Cardiac muscle cell (in vitro differentiated cells and primary cell): Measurements from ENCODE around the gene SUSD5. TPM values are rescaled to one million over a fixed set of nuclear protein-coding genes. Genes with fewer than 3 reads are reported as not detected.
A peak's percentile ranks its signal among the peaks of the same experiment; 100 is the strongest.

ENCODE experiments used
- DNase-seq, 2 donors: peaks; one replicate each; pipeline versions ENCODE4 v3.0.0 to v3.0.0-alpha.2; 2010 to 2017; ENCODE audit warnings: low read depth in 1 of 2, low spot score in 1 of 2
- H3K27ac ChIP-seq: fragments of 200-600 bp; sonication (generic); 2 replicates; pipeline ENCODE4 v1.5.1; 2016
- H3K27me3 ChIP-seq: fragments of 200-600 bp; sonication (generic); 2 replicates; pipeline ENCODE4 v1.6.0; 2016; ENCODE audit warnings: control low read depth
- H3K36me3 ChIP-seq: fragments of 200-600 bp; sonication (generic); 2 replicates; pipeline ENCODE4 v1.5.1; 2016; ENCODE audit warnings: control low read depth
- H3K4me1 ChIP-seq: fragments of 200-600 bp; sonication (generic); 2 replicates; pipeline ENCODE4 v1.8.1; 2017; ENCODE audit warnings: low read depth, mild to moderate bottlenecking, mixed run types
- H3K4me3 ChIP-seq: fragments of 200-600 bp; sonication (generic); 2 replicates; pipeline ENCODE4 v1.5.1; 2016; ENCODE audit warnings: mild to moderate bottlenecking
- H3K9me3 ChIP-seq: fragments of 200-600 bp; sonication (generic); 2 replicates; pipeline ENCODE4 v1.5.1; 2017; ENCODE audit warnings: low read depth, mild to moderate bottlenecking, control low read depth
- CTCF ChIP-seq: IDR thresholded peaks from 2 replicates; pipeline ENCODE4 v1.5.1; 2012; ENCODE audit warnings: low read depth, mild to moderate bottlenecking, low read length
- polyA plus RNA-seq: library from polyadenylated mRNA; unstranded; fragments of >200 nt; fragmentation: Nextera tagmentation; extraction: Ambion mirVana; gene quantifications from 2 replicates; pipeline ENCODE4 v1.2.1, GENCODE V29; 2016
- total RNA-seq: library from RNA; depleted of rRNA; stranded (reverse); fragments of >200 nt; gene quantifications from 2 replicates; pipeline ENCODE4 v1.2.3, GENCODE V29; 2016

The SUSD5 gene
- total and polyA plus RNA-seq, 2 experiments from 2014 or later: 4.3 to 11.0 TPM

GRCh38 chr3:33134026-33134625, 84.5 kb downstream of the SUSD5 start:
- DNase-seq: no peak
- TF ChIP-seq CTCF: no peak
- no peaks in the 10 kb centered on the region for H3K27me3 ChIP-seq
- no peaks in the 10 kb centered on the region for H3K4me1 ChIP-seq
- H3K4me3 ChIP-seq: no peak overlapping the region
- H3K36me3 ChIP-seq: peaks cover 17% of the 10 kb centered on the region
- no peaks in the 10 kb centered on the region for H3K9me3 ChIP-seq
- H3K27ac ChIP-seq: no peak overlapping the region

GRCh38 chr3:33132019-33132360, 86.6 kb downstream of the SUSD5 start:
- Histone ChIP-seq H3K36me3 (peaks cover 21% of the 10 kb centered on the region), H3K4me3 (no peak overlapping the region), H3K27me3 (no peaks in the 10 kb centered on the region), H3K9me3 (no peaks in the 10 kb centered on the region), H3K4me1 (no peaks in the 10 kb centered on the region), H3K27ac (no peak overlapping the region)
- no peak for DNase-seq
- no peak for TF ChIP-seq CTCF

- Histone ChIP-seq H3K27me3 (no peaks in the 10 kb centered on the region), H3K27ac (no peak overlapping the region), H3K36me3 (peaks cover 23% of the 10 kb centered on the region), H3K4me1 (no peaks in the 10 kb centered on the region), H3K4me3 (no peak overlapping the region), H3K9me3 (no peaks in the 10 kb centered on the region)
- TF ChIP-seq CTCF: peak; percentile 66
- peak; percentile 83 to 86 for DNase-seq
These were observed 87.1 kb downstream of the SUSD5 start for GRCh38 chr3:33131331-33132018.

GRCh38 chr3:33130144-33130543, 88.5 kb downstream of the SUSD5 start:
- H3K27me3 ChIP-seq: no peaks in the 10 kb centered on the region
- H3K36me3 ChIP-seq: peaks cover 32% of the 10 kb centered on the region
- no peak overlapping the region for H3K27ac ChIP-seq
- TF ChIP-seq CTCF: no peak
- H3K9me3 ChIP-seq: no peaks in the 10 kb centered on the region
- no peaks in the 10 kb centered on the region for H3K4me1 ChIP-seq
- H3K4me3 ChIP-seq: no peak overlapping the region
- no peak for DNase-seq

GRCh38 chr3:33128706-33129105, 89.9 kb downstream of the SUSD5 start:
- H3K27ac ChIP-seq: no peak overlapping the region
- peak in 1 of 2 donors; percentile 10 for DNase-seq
- H3K9me3 ChIP-seq: no peaks in the 10 kb centered on the region
- TF ChIP-seq CTCF: no peak
- no peaks in the 10 kb centered on the region for H3K4me1 ChIP-seq
- no peaks in the 10 kb centered on the region for H3K27me3 ChIP-seq
- peaks cover 30% of the 10 kb centered on the region for H3K36me3 ChIP-seq
- H3K4me3 ChIP-seq: no peak overlapping the region
